HAP-1 (cell line): ENCODE data around the gene CDC34.
"Not testable (repeated sequence)": the region's sequence is repeated elsewhere in the genome, so short reads cannot be mapped to it uniquely, and the experiment has no call there.

Experiments
- DNase-seq, 2 experiments: peaks; one replicate each; pipeline ENCODE4 v3.0.0-alpha.2; 2016 to 2020; ENCODE audit warnings: low spot score in 2 of 2
- H3K27me3 ChIP-seq: fragments of 250-450 bp; sonication (Bioruptor Pico); 2 replicates; pipeline ENCODE4 v1.5.1; 2020; ENCODE audit warnings: low read depth, mild to moderate bottlenecking, moderate library complexity
- H3K36me3 ChIP-seq: fragments of 250-450 bp; sonication (Bioruptor Pico); replicated peaks from 2 replicates; pipeline ENCODE4 v1.5.1; 2020; ENCODE audit warnings: mild to moderate bottlenecking
- H3K4me1 ChIP-seq: fragments of 250-450 bp; sonication (Bioruptor Pico); 2 replicates; pipeline ENCODE4 v1.5.1; 2020; ENCODE audit warnings: mild to moderate bottlenecking
- H3K4me3 ChIP-seq: fragments of 250-450 bp; sonication (Bioruptor Pico); 2 replicates; pipeline ENCODE4 v1.5.1; 2020; ENCODE audit warnings: mild to moderate bottlenecking, moderate library complexity
- H3K9me3 ChIP-seq: fragments of 250-450 bp; sonication (Bioruptor Pico); 2 replicates; pipeline ENCODE4 v1.5.1; 2020; ENCODE audit warnings: mild to moderate bottlenecking, moderate library complexity
- in situ Hi-C: fragments of 300-500 bp; cut with MboI; formaldehyde crosslinking; loops from 3 replicates; pipeline ENCODE4 v1.14.3; 2020; ENCODE audit warnings: low sequenced_read_pairs, inconsistent platforms, mixed read lengths

The CDC34 gene

GRCh38 chr19:581399-582111 is 50.0 kb downstream of the CDC34 start:
- Histone ChIP-seq H3K4me3 (no peak overlapping the region), H3K4me1 (no peaks in the 10 kb centered on the region), H3K9me3 (no peaks in the 10 kb centered on the region), H3K27me3 (no peaks in the 10 kb centered on the region), H3K36me3 (peaks cover 54% of the 10 kb centered on the region)
- in situ Hi-C loops, result loop anchor here (25.0 kb wide), 1 partner anchor 156 kb away; no protein-coding TSS in a partner anchor
- DNase-seq, result no peak

- in situ Hi-C loops, result loop anchor here (25.0 kb wide), 1 partner anchor 155 kb away; no protein-coding TSS in a partner anchor
- no peak for DNase-seq
- no peak overlapping the region for H3K4me3 ChIP-seq
- no peaks in the 10 kb centered on the region for H3K9me3 ChIP-seq
- peaks cover 44% of the 10 kb centered on the region for H3K36me3 ChIP-seq
- no peaks in the 10 kb centered on the region; the same call in 1 of the 2 replicates for H3K4me1 ChIP-seq
- H3K27me3 ChIP-seq, result no peaks in the 10 kb centered on the region
Measured at GRCh38 chr19:582497-583197, 51.1 kb downstream of the CDC34 start.

GRCh38 chr19:583198-583967 is 51.8 kb downstream of the CDC34 start:
- Histone ChIP-seq H3K4me1 (peaks cover 6% of the 10 kb centered on the region), H3K9me3 (no peaks in the 10 kb centered on the region), H3K4me3 (no peak overlapping the region), H3K27me3 (peaks cover 2% of the 10 kb centered on the region), H3K36me3 (peaks cover 36% of the 10 kb centered on the region)
- in situ Hi-C loops, result loop anchor here (25.0 kb wide), 1 partner anchor 154 kb away; no protein-coding TSS in a partner anchor
- DNase-seq, result no peak

- peaks cover 8% of the 10 kb centered on the region for H3K4me1 ChIP-seq
- no peak for DNase-seq
- H3K36me3 ChIP-seq, result peaks cover 34% of the 10 kb centered on the region
- no peak overlapping the region for H3K4me3 ChIP-seq
- in situ Hi-C loops, result loop anchor here (25.0 kb wide), 1 partner anchor 153 kb away; no protein-coding TSS in a partner anchor
- H3K27me3 ChIP-seq, result peaks cover 5% of the 10 kb centered on the region
- H3K9me3 ChIP-seq, result no peaks in the 10 kb centered on the region
Measured at GRCh38 chr19:583968-584239, 52.3 kb downstream of the CDC34 start.

- in situ Hi-C loops, result loop anchor here (25.0 kb wide), 1 partner anchor 153 kb away; no protein-coding TSS in a partner anchor
- Histone ChIP-seq H3K36me3 (peaks cover 28% of the 10 kb centered on the region), H3K4me1 (peaks cover 10% of the 10 kb centered on the region), H3K9me3 (no peaks in the 10 kb centered on the region), H3K27me3 (peaks cover 10% of the 10 kb centered on the region), H3K4me3 (no peak overlapping the region)
- peak; percentile 54 to 86 for DNase-seq
Measured at GRCh38 chr19:584240-585001, 52.9 kb downstream of the CDC34 start.

- H3K4me3 ChIP-seq, DNase-seq, H3K9me3 ChIP-seq: not testable (repeated sequence)
- H3K27me3 ChIP-seq, result peaks cover 11% of the 10 kb centered on the region
- peaks cover 21% of the 10 kb centered on the region for H3K36me3 ChIP-seq
- in situ Hi-C loops, result loop anchor here (25.0 kb wide), 1 partner anchor 152 kb away; no protein-coding TSS in a partner anchor
- peaks cover 11% of the 10 kb centered on the region for H3K4me1 ChIP-seq
Measured at GRCh38 chr19:585146-585545, 53.6 kb downstream of the CDC34 start.

- peaks cover 17% of the 10 kb centered on the region for H3K36me3 ChIP-seq
Measured at GRCh38 chr19:585551-586110, 54.1 kb downstream of the CDC34 start.

GRCh38 chr19:588093-588740 is 56.7 kb downstream of the CDC34 start:
- peak; percentile 78 to 93 for DNase-seq
- H3K27me3 ChIP-seq, result peaks cover 23% of the 10 kb centered on the region
- H3K4me1 ChIP-seq, result peaks cover 11% of the 10 kb centered on the region
- H3K9me3 ChIP-seq, result no peaks in the 10 kb centered on the region
- no peak overlapping the region for H3K4me3 ChIP-seq
- in situ Hi-C loops, result loop anchor here (25.0 kb wide), 1 partner anchor 149 kb away; no protein-coding TSS in a partner anchor
- peaks cover under 1% of the 10 kb centered on the region for H3K36me3 ChIP-seq

More at GRCh38 chr19:585551-586110, 54.1 kb downstream of the CDC34 start:
- Histone ChIP-seq H3K27me3 (peaks cover 11% of the 10 kb centered on the region), H3K4me1 (peaks cover 11% of the 10 kb centered on the region), H3K4me3 (no peak overlapping the region), H3K9me3 (no peaks in the 10 kb centered on the region)
- DNase-seq, result peak in 1 of 2 experiments; percentile 42
- in situ Hi-C loops, result loop anchor here (25.0 kb wide), 1 partner anchor 152 kb away; no protein-coding TSS in a partner anchor

GRCh38 chr19:588741-589692 is 57.5 kb downstream of the CDC34 start:
- Histone ChIP-seq H3K4me1 (peaks cover 11% of the 10 kb centered on the region), H3K36me3 (no peaks in the 10 kb centered on the region), H3K9me3 (no peaks in the 10 kb centered on the region), H3K27me3 (peaks cover 27% of the 10 kb centered on the region), H3K4me3 (peak overlapping the region; percentile 7; the same call in 1 of the 2 replicates)
- DNase-seq, result no peak
- in situ Hi-C loops, result loop anchor here (25.0 kb wide), 1 partner anchor 148 kb away; no protein-coding TSS in a partner anchor

GRCh38 chr19:589693-590395 is 58.3 kb downstream of the CDC34 start, which contains the start of gene HCN2:
HCN2 (plus strand) TSS chr19:589881; CDS start chr19:589946, 65 bp downstream.
- H3K9me3 ChIP-seq, result no peaks in the 10 kb centered on the region
- H3K36me3 ChIP-seq, result no peaks in the 10 kb centered on the region
- H3K27me3 ChIP-seq, result peaks cover 31% of the 10 kb centered on the region
- DNase-seq, result no peak
- H3K4me3 ChIP-seq, result peak within 1 kb of the TSS; percentile 7; the same call in 1 of the 2 replicates
- in situ Hi-C loops, result loop anchor here (25.0 kb wide), 1 partner anchor 147 kb away; no protein-coding TSS in a partner anchor
- H3K4me1 ChIP-seq, result peaks cover 11% of the 10 kb centered on the region

- Histone ChIP-seq H3K9me3 (no peaks in the 10 kb centered on the region), H3K36me3 (no peaks in the 10 kb centered on the region), H3K4me3 (no peak overlapping the region), H3K27me3 (peaks cover 34% of the 10 kb centered on the region), H3K4me1 (peaks cover 11% of the 10 kb centered on the region)
- no peak for DNase-seq
- in situ Hi-C loops, result loop anchor here (25.0 kb wide), 1 partner anchor 147 kb away; no protein-coding TSS in a partner anchor
Measured at GRCh38 chr19:590396-590745, 58.8 kb downstream of the CDC34 start.
